KMS-11 (cell line): Measurements from ENCODE around the gene STAM.
A peak's percentile ranks its signal among the peaks of the same experiment; 100 is the strongest.

Source experiments
- H2AFZ ChIP-seq: fragments of 200-600 bp; sonication (generic); 2 replicates; pipeline ENCODE4 v1.6.1; 2016; ENCODE audit warnings: antibody characterized with exemption, mixed run types, low read depth
- H3K27ac ChIP-seq: fragments of 200-600 bp; sonication (generic); 2 replicates; pipeline ENCODE4 v1.6.1; 2016; ENCODE audit warnings: mild to moderate bottlenecking, mixed run types
- H3K27me3 ChIP-seq: fragments of 200-600 bp; sonication (generic); 2 replicates; pipeline ENCODE4 v1.6.1; 2017; ENCODE audit warnings: mild to moderate bottlenecking, low read depth, mixed run types, moderate library complexity; ENCODE audit not compliant: insufficient read depth
- H3K36me3 ChIP-seq: fragments of 200-600 bp; sonication (generic); 2 replicates; pipeline ENCODE4 v1.6.1; 2017; ENCODE audit warnings: mild to moderate bottlenecking, mixed run types; ENCODE audit not compliant: insufficient read depth
- H3K4me1 ChIP-seq: fragments of 200-600 bp; sonication (generic); 2 replicates; pipeline ENCODE4 v1.6.1; 2016; ENCODE audit warnings: mild to moderate bottlenecking, low read depth, mixed run types; ENCODE audit not compliant: poor library complexity, severe bottlenecking
- H3K4me2 ChIP-seq: fragments of 200-600 bp; sonication (generic); 2 replicates; pipeline ENCODE4 v1.7.0; 2016; ENCODE audit warnings: mild to moderate bottlenecking, mixed run types
- H3K4me3 ChIP-seq: fragments of 200-600 bp; sonication (generic); IDR thresholded peaks from 2 replicates; pipeline ENCODE4 v1.6.1; 2017; ENCODE audit warnings: low read depth, low read length, mixed read lengths; ENCODE audit not compliant: insufficient read depth
- H3K79me2 ChIP-seq: fragments of 200-600 bp; sonication (generic); 2 replicates; pipeline ENCODE4 v1.6.1; 2016; ENCODE audit warnings: low read depth, mixed run types; ENCODE audit not compliant: insufficient read depth
- H3K9ac ChIP-seq: fragments of 200-600 bp; sonication (generic); 2 replicates; pipeline ENCODE4 v1.6.1; 2016; ENCODE audit warnings: mild to moderate bottlenecking, mixed run types
- H4K20me1 ChIP-seq: fragments of 200-600 bp; sonication (generic); 2 replicates; pipeline ENCODE4 v1.6.1; 2016; ENCODE audit warnings: mild to moderate bottlenecking, mixed run types; ENCODE audit not compliant: insufficient read depth
- TF ChIP-seq, protein P1 (sequence below): fragments of 200-600 bp; sonication (generic); conservative IDR thresholded peaks from 2 replicates; pipeline ENCODE4 v1.6.1; 2017; ENCODE audit warnings: low read depth, mild to moderate bottlenecking, antibody characterized with exemption, low read length, moderate library complexity, mixed read lengths

STAM gene

DNA sequence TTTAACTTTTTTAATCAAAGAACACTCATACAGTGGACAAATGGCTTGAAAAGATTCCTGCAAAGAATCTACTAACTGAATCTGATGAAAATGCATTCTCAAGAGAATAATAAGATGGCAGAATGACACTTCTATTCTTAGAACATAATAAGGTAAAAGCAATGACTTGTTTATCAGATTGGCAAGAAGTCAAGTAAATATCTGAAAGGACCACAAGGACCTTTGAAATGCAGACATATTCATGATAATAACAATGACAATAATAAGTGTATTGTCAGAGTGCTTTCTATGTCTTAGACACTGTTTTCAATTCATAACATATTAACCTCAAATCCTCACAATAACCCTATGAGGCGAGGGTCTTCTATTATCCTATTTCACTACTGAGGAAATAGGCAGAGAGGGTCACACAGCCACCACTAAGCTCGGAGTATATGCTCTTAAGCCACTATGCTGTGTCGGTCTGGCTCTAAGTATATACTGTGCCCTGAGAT, 37.4 kb upstream of the STAM start:
- no peak overlapping the region for H3K27ac ChIP-seq
- H3K4me2 ChIP-seq: no peak overlapping the region
- no peak overlapping the region for H3K4me3 ChIP-seq
- H3K27me3 ChIP-seq: no peaks in the 10 kb centered on the region
- H3K36me3 ChIP-seq: no peaks in the 10 kb centered on the region
- H4K20me1 ChIP-seq: no peaks in the 10 kb centered on the region
- no peaks in the 10 kb centered on the region for H3K79me2 ChIP-seq
- H3K4me1 ChIP-seq: no peaks in the 10 kb centered on the region
- TF ChIP-seq, protein P1, sequence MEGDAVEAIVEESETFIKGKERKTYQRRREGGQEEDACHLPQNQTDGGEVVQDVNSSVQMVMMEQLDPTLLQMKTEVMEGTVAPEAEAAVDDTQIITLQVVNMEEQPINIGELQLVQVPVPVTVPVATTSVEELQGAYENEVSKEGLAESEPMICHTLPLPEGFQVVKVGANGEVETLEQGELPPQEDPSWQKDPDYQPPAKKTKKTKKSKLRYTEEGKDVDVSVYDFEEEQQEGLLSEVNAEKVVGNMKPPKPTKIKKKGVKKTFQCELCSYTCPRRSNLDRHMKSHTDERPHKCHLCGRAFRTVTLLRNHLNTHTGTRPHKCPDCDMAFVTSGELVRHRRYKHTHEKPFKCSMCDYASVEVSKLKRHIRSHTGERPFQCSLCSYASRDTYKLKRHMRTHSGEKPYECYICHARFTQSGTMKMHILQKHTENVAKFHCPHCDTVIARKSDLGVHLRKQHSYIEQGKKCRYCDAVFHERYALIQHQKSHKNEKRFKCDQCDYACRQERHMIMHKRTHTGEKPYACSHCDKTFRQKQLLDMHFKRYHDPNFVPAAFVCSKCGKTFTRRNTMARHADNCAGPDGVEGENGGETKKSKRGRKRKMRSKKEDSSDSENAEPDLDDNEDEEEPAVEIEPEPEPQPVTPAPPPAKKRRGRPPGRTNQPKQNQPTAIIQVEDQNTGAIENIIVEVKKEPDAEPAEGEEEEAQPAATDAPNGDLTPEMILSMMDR: no peak
- no peak overlapping the region for H2AFZ ChIP-seq
- no peak overlapping the region for H3K9ac ChIP-seq

GRCh38 chr10:17607060-17607459, 36.9 kb upstream of the STAM start:
- TF ChIP-seq, protein P1: no peak
- H3K4me1 ChIP-seq: no peaks in the 10 kb centered on the region
- no peak overlapping the region for H2AFZ ChIP-seq
- H4K20me1 ChIP-seq: no peaks in the 10 kb centered on the region
- no peak overlapping the region for H3K4me2 ChIP-seq
- H3K27me3 ChIP-seq: no peaks in the 10 kb centered on the region
- no peak overlapping the region for H3K27ac ChIP-seq
- H3K4me3 ChIP-seq: no peak overlapping the region
- H3K36me3 ChIP-seq: no peaks in the 10 kb centered on the region
- H3K9ac ChIP-seq: no peak overlapping the region
- H3K79me2 ChIP-seq: no peaks in the 10 kb centered on the region

DNA sequence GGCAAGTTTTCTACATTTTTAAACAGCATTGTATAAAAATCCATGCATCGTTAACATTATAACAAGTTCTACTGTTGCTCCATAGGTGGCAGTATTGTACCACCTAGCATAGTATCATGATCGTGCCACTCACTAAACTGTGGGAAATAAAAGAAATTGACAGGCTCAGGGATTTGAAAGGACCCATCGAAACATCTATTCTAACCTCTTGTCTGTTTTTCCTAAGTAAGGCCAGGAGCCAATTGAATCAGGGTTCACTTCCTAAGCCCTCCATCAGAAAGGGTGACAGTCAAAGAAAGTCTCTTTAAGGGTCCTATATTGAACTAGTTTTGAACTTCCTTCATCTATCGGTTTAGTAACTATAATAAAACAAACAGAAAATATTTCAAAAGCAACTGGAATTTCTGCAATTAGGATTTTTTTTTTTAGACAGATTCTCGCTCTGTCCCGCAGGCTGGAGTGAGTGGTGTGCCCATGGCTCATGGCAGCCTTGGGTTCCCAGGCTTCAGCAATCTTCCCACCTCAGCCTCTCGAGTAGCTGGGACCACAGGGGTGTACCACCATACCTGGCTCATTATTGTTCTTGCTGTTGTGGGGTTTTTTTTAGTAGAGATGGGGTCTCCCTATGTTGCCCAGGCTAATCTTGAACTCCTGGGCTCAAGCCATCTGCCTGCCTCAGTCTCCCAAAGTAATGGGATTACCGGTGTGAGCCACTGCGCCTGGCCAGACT, 36.2 kb upstream of the STAM start:
- H4K20me1 ChIP-seq: no peaks in the 10 kb centered on the region
- H3K9ac ChIP-seq: no peak overlapping the region
- H3K4me1 ChIP-seq: no peaks in the 10 kb centered on the region
- H3K4me2 ChIP-seq: no peak overlapping the region
- TF ChIP-seq, protein P1: peak; percentile 92
- H3K27ac ChIP-seq: no peak overlapping the region
- H3K79me2 ChIP-seq: no peaks in the 10 kb centered on the region
- no peak overlapping the region for H3K4me3 ChIP-seq
- no peaks in the 10 kb centered on the region for H3K36me3 ChIP-seq
- H3K27me3 ChIP-seq: no peaks in the 10 kb centered on the region
- H2AFZ ChIP-seq: no peak overlapping the region

GRCh38 chr10:17609523-17610079, 34.4 kb upstream of the STAM start:
- Histone ChIP-seq H4K20me1 (no peaks in the 10 kb centered on the region), H3K9ac (no peak overlapping the region), H3K36me3 (no peaks in the 10 kb centered on the region), H3K27me3 (no peaks in the 10 kb centered on the region), H3K4me2 (no peak overlapping the region), H3K27ac (no peak overlapping the region), H3K4me3 (no peak overlapping the region), H3K79me2 (no peaks in the 10 kb centered on the region), H2AFZ (no peak overlapping the region), H3K4me1 (no peaks in the 10 kb centered on the region)
- TF ChIP-seq, protein P1: no peak
